GM13977 (cell line): ENCODE measurements around the gene VPS4A.

Source experiments
- DNase-seq: peaks from one replicate; pipeline ENCODE4 v3.0.0; 2012; ENCODE audit warnings: low spot score
- CTCF ChIP-seq: IDR thresholded peaks from 2 replicates; pipeline ENCODE4 v1.5.1; 2012; ENCODE audit warnings: mild to moderate bottlenecking, control low read depth; ENCODE audit not compliant: insufficient read depth; ENCODE audit errors: extremely low read depth, missing control alignments
- in situ Hi-C: fragments of 300-500 bp; cut with MboI; formaldehyde crosslinking; loops from one replicate; pipeline ENCODE4 v1.12.0; 2022; ENCODE audit warnings: low sequenced_read_pairs, low pct_unique_long_range_greater_than_20kb, mixed read lengths, inconsistent platforms; ENCODE audit not compliant: unreplicated experiment

VPS4A gene

GRCh38 chr16:69368866-69369265 lies 57.7 kb downstream of the VPS4A start:
- in situ Hi-C loops, result no loop called here
- no peak for DNase-seq
- TF ChIP-seq CTCF, result no peak

GRCh38 chr16:69371564-69371963 lies 60.4 kb downstream of the VPS4A start:
- in situ Hi-C loops, result no loop called here
- no peak for DNase-seq
- TF ChIP-seq CTCF, result no peak

DNA sequence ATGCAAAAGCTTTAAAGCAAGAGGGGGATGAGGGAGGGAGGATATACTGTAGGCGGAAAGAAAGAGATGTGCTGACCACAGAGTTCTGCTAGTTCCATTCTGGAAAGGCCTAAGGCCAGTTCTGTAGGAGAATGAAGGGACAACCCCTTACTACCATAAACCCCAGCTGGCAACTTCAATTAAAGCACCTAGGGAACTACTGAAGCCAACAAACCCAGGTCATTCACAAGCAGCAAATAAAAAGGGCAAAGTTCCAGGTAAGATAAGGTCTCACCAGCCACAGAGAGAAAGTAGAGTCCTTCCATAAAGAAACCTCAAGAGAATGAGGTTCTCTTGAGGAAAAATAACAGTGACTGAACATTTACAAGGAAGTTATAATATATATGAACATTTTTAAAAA lies 61.9 kb downstream of the VPS4A start:
- DNase-seq, result no peak
- TF ChIP-seq CTCF, result no peak
- in situ Hi-C loops, result no loop called here
